ENCODE data around the gene RAB31.
A peak's percentile ranks its signal among the peaks of the same experiment; 100 is the strongest.

The RAB31 gene

DNA sequence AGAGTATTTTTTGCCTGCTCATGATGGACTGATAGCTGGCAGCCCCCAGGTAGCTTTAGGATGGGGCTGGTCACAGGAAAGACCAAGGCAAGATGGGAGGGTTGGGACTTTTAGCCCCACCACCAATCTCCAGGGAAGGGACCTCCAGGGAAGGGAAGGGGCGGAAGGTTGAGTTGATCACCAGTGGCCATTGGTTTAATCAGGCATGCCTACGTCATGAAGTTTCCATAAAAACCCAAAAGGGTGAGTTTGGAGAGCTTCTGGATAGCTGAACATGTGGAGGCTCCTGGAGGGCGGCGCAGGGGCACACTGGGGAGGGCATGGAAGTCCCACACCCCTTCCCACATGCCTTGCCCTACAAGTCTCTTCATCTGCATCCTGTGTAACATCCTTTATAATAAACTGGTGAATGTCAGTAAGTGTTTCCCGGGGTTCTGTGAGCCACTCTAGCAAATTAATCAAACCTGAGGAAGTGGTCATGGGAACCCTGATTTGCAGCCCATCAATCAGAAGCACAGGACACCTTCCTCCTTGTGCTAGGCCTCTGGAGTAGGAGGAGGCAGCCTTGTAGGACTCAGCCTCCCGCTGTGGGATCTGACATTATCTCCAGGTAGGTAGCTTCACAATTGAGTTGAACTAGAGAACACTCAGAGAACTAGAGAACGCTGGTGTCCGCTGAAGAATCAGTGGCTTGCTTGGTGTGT, 30.3 kb downstream of the RAB31 start:
- DNase-seq (ENCODE audit: low spot score), result no peak

DNA sequence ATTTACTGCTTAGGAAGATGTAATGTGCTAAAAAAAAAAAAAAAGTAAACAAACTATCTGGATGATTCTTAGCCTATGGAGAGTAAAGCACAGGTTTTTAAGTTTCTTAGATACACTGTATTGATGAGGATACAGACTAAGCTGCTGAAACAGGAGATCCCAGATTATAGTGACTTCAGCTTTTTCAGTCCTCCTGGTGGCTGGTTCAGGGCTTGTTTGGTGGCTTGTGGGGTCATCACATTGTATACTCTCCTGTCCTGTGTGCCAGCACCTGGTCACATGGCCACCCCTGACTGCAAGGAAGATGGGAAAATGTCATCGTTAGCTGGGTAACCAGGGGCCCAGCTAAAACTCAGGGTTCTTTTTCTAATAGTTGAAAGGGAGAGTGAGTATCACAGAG, 31.4 kb downstream of the RAB31 start:
- DNase-seq (ENCODE audit: low spot score), result no peak

DNA sequence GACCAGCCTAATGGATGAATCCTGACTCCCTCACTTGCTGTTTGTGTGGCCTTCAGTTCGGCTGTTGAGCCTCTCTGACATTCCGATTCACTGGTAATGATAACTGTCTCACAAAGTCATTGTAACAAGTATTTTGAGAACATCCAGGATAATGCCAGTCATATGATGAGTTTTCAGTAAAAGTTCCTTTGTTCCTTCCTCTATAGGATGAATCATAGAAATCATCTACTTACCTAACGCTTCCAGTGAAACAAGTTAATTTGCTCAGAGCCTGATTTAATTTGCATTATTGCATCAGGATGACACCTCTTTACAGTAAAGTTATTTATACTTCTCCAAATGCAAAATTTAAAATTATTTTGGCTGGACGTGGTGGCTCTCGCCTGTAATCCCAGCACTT, 32.0 kb downstream of the RAB31 start:
- DNase-seq (ENCODE audit: low spot score), result no peak

DNA sequence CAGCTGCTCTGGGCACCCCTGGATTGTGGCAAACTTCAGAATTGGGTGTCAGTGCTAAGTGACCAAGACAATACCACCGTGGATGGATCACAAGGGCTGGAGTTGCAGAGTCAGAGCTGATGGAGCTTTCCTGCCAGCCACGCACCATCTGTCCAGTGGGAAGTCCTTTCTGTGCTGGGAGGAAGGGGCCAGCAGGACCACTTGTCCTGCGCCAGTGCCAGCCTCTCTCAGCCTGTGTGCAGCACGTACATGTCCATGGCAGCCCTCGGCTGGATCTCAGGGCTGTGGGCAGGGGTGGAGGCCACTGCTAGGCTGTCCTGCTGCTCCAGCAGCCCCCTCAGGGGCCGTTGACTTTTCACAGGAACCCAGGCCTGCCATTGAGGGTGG, 33.3 kb downstream of the RAB31 start:
- no peak for DNase-seq (ENCODE audit: low spot score)

DNA sequence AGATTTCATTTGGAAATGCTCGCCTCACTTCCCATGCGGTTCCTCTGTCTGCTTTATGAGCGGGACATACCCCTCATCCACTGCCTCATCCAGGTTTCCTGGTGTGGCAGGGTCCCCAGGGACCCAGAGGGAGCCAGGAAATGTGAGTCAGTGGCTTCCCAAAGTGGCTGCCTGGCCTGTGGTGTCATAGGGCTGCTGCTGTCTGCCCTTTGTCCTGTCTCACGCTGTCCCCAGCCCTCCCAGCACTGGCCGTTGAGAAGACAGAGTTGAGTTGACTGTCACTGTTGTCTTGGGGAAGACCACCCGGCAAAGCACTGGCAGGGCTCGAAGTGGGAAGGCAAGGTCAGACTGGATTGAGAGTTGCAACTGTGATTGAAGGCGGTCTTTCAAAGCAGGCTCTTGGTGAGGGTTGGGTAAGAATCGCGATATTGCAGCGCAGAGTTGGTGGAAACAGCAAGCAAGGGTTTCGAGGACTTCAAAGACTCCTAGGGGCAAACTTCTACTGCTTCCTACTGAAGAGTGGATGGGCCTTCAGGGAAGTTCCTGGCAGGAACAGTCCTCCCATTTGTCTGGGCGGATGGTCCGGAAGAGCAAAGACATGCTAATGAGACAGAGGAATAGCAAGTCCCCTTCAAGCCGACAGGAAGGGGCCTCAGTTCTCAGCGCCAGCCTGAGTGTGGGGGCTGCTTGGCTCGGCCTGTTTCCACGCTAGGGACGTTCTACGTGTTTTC, 33.9 kb downstream of the RAB31 start:
- DNase-seq (ENCODE audit: low spot score), result peak; percentile 73

DNA sequence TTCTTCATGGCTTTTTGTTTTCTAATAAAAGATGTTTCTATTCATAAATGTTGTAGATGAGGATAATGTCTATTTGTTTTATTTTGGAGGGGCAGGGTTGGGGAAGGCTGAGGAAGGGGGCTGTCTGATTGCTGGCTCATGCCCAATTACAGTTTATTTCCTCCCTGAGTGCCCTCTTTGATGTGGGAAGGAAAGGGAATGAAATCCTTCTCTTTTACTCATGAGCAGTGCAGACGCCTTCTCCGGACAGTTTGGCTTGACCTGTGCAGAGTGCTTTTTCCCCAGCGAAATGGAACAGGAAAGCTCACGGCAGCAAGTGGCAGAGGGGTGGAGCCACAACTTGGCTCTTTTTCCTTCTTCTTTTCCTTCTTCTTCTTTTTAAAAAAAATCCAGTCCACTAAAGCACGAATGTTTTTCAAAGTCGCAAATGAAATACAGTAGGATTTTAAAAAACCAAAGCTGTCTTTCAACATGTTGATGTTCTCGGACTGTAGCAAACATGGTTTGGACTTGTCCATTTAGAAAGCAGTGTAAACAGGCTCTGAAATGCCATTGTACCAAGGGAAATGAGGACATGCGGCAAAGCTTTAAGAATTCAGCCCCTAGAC, 34.5 kb downstream of the RAB31 start:
- peak; percentile 88 for DNase-seq (ENCODE audit: low spot score)

DNA sequence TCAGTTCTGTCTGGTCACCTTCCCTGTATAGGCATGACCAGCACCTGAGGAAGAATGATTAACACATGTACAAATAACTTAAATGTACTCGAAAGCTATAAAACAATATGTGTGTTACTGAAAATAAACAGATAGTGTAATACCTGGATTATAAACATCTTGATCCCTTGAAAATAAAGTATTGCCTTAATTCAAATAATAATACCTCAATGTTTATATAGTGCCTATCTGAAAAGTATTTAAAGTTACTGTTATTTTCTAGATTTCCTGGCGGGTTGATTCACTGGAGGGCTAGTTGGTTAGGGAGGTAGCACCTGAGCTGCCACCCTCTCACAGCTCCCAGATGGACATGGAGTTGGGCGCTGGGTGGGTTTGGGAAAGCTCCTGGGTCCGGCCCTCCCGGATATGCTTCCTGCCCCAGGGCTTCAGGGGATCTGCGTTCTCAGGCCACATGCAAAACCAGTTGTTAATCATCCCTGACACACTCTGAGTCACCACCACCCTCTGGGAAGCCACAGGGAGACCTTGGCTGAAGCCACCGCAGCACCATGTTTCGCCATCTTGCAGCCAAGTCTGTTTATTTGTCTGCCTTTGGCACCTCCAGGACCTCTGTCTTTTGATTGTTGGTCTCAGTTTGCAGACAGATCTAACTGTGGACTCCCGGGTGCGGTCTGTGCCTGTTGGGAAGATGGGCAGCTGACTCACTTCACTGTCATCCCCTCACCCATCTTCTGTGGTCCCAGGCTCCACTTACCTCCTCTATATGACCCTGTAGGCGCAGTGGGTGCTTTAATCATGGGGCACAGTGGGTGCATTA, 35.3 kb downstream of the RAB31 start:
- DNase-seq (ENCODE audit: low spot score), result peak; percentile 96

DNA sequence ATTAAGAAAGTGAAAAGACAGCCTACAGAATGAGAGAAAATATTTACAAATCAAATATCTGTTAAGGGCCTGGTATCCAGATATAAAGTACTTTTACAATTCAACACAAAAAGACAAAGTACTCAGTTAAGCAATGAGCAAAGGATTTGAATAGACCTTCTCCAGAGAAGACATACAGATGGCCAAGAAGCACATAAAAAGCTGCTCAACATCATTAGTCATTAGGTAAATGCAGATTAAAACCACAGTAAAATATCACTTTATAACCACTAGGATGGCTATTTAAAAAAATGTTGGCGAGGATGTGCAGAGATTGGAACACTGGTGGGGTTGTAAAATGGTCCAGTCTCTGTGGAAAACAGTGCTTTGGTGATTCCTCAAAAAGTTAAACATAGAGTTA, 38.9 kb downstream of the RAB31 start:
- DNase-seq (ENCODE audit: low spot score), result no peak

DNA sequence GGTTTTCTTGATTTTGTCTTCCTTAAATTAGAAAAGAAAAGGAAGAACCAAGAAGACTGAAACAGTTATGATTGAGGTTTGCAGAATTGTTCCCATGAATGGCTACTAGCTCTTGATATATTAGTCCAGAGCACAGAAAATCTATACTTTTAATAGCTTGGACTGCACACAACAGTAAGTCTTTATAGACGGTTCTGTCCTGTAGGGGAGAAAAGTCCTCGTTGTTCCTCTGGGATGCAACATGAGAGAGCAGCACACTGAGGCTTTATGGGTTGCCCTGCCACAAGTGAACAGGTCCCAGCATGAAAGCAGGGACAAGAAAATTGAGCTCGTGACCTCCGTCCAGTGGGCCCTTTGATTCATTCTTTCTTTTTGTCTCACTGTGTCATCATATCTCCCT, 41.5 kb downstream of the RAB31 start:
- no peak for DNase-seq (ENCODE audit: low spot score)

DNA sequence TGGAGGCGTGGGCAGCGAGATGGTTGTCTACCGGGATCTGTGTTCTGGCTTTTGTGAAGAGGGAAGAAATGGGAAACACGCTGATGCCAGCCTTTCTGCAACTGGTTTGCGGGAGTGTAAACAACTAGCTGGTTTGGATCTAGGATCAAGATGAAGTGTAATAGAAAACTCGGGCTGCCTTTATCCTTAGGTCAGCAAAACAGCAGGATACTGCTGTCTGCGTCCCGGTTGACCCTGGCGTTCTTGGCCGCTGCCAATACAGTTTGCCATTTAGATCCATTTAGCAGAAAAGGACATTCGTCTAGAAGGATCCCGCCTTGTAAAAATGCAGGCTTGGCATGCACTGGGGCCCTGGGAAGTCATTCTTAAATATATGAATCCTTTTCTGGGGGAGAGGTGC, 42.0 kb downstream of the RAB31 start:
- no peak for DNase-seq (ENCODE audit: low spot score)

DNA sequence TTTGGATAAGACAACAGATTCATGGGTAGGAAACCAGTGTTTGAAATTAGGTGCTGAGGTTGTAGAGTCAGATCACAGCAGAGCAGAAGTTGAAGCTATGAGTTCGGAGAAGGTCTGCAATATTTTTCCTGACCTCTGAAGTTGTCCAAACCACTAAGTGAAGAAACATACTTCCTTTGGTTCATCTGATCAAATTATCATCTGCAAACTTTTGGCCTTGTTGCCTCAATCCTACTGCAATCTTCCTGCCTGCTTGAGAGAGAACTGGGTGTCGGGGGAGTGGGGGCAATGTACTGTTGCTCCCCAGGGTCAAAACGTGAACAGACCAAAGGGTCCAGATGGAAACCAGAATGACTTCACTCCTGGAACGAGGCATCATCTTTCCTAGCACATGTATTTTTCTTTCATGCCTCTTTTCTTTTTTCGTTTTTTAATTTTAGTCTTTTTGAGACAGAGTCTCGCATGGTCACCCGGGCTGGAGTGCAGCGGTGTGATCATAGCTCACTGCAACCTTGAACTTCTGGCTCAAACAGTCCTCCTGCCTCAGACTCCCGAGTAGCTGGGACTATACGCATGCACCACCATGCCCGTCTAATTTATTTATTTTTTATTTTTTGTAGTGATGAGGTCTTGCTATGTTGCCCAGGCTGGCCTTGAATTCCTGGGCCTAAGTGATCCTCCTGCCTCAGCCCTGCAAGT, 42.7 kb downstream of the RAB31 start:
- DNase-seq (ENCODE audit: low spot score), result no peak

DNA sequence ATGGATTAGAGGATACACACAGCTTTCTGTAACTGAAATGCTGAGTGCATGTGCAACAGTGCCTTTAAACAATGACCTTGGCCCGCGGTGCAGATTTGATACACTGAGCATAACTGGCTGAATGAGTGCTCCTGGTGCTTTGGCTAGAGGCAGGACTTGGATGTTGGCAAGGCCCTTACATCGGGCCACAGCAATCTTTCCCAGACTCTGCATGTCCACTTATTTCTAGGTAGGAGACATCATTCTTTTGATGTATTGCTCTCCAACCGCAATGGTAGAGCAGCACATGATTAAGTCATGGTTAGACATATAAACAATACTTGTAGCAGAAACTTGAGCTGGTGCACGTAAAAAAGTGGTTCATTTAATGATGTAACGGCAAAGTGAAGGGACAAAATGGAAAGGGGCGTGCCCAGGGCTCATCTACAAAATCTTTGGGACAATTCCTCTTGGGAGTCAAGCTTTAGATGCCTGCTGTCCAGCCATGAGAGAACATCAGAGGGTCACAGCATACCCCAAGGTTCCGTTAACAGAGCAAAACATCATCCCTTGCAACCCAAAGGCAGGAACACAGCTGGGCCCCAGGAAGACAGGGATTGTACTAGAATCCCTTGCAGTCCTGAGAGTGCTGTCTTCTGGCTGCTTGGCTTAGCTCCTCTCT, 43.4 kb downstream of the RAB31 start:
- no peak for DNase-seq (ENCODE audit: low spot score)

DNA sequence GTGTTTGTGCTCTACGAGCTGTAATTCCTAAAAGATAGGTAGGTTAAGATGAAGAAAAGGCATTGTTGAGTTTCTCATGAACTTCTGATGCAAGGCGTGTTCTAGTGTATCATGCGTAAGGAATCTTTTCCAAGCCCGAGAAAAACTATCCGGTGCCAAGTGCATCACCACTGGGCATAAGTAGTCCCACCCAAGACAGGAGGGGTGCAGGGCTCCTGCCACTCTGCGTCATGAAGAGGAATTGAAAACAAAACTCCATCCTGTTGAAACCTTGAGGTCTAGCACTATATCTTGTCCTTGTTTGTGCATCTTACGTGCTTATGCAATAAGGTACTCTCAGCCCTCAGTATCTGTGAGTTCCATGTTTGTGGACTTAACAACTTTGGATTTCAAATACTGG, 45.7 kb downstream of the RAB31 start:
- DNase-seq (ENCODE audit: low spot score), result no peak

DNA sequence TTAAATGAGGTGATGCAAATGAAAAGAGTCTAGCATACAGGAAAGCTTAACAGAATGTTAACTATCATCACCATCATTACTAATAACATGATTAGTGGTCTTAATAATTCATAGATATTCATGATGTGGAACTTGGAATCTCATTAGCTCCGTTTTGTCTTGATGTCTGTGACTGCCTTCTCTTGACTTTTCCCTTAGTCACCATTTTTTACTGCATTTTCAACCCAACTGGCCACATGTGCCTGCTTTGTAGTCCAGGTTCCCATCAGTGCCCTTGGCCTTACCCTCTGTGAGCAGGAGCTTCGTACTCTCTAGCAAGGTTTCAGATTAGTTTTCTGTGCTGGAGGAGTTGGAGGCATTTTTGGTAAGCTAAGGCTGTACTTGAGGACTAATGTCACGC, 47.0 kb downstream of the RAB31 start:
- DNase-seq (ENCODE audit: low spot score), result no peak

DNA sequence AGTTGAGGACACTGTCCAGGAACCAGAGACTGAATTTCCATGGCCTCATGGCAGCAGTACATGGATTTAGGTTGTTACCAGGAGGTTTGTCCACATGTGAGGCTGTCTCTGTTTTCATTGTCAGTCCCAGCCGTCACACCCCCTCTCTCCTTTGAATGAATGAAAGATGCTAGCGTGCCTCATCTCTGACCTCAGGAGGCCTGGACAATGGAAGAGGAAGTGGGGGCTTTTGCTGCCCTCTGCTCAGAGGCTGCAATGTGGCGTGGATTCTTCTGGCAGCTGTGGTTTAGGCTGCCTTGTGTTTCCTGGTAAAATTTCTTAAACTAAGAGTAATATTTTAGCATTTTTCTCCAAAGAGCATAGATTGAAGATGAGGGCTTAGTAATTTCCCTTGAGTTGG, 47.5 kb downstream of the RAB31 start:
- DNase-seq (ENCODE audit: low spot score), result no peak

DNA sequence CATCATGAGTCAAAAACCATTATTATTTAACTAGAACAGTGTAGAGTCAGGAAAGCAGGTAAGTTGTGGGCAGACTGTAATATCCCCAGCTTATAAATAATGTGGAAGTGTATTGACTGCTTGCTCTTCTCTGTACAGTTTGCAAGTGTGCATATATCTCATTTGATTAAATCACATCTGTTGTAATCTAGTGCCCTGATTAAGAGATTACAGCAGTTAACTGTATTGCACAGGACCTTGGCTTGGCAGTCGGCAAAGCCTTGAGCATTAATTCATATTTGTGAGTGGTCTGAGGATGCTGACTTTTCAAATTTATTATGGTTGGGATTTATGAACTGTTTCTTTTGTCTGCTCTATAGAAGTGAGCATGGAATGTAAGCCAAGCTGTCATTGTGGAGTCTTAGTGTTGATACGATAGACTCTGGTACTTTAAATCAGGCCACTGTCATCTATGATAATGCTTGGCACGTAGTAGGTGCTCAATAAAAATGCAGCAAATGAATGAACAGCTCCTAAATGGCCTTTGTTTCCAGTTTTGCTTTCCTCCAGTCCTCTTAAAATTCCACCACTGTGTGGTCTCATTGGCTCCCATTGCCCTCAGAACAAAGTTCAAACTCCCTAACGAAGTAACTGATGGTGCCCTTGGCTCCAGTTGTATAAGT, 48.3 kb downstream of the RAB31 start:
- DNase-seq (ENCODE audit: low spot score), result no peak

DNA sequence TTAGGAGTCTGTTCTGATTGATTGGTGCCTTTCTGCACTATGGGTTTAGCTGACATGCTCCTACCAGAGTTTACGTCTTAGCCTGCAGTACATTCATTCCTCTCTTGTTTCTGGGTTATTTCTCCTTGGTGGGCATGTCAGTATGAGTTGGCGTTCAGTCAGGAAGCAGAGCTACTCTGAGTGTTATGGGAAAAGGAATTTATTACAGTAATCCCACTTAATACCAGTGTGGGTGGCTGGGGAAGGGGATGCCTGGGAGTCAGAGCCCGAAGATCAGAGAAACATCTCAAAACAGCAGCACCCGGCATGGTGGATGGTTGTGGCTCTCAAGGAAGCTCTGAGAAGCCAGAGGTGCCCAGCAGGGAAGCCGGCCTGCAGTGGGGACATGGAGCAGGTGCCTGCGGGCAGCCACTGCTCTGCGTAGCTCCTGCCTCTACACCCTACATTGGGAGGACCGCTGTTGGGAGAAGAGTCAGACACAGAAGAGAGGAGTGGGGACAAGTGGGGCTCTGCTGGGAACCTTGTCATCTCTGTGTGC, 48.9 kb downstream of the RAB31 start:
- no peak for DNase-seq (ENCODE audit: low spot score)

DNA sequence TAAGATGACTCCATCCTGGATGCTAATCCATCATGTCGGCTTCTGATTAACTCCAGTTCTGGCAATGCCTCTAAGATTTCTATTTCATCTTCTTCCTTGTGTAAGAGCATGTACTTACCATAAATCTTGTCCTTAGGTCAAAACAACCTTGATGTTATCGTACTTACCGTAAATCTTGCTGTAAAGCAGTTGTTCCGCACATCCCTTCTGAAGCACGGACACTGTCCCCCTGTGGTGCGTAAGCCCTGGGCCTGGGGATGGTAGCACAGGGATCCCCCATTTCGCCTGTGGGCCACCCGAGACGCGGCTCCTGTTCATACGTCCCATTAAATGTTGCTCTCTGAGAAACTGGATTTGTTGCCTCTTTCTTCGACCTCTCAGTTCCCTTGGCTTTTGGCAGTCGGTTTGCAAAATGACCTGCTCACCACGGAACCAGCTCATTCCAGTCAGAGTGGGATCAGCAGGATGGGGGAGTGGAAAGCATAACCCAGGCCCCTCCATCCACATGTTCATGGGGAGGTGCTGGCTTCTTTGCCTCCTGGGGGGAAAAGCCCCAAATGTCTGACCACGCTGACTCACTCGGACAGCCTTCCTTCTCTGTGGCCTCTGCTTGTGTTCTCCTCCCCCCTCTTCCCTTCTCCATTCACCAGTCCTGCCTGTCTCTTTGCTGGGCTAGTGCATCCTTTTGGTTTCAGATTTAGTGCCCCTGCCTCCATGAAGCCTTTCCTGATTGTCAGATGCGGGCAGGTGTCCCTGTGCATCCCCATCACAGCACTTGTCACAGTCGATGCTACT, 49.9 kb downstream of the RAB31 start:
- DNase-seq (ENCODE audit: low spot score), result no peak

DNA sequence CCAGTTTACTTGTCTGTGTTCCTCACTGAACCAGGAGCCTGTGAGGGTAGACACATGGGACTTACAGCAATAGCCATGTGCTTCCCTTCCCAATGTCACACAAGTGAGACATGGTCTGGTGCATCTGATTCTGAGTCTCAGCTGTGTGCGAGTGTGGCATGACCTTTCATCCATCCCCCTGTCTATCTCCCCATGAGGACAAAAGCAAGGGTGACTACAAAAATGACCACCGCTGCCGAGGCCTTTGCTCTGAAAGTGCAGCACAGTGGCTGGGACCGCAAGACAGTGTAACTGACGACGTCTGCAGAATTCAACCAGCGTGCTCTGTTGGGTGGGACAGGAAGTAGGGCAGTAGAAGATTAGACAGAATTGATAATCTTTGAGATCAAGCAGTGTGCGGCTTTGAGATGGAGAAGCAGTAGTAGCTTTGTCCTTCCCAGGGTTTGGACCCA, 50.5 kb downstream of the RAB31 start:
- DNase-seq (ENCODE audit: low spot score), result no peak

DNA sequence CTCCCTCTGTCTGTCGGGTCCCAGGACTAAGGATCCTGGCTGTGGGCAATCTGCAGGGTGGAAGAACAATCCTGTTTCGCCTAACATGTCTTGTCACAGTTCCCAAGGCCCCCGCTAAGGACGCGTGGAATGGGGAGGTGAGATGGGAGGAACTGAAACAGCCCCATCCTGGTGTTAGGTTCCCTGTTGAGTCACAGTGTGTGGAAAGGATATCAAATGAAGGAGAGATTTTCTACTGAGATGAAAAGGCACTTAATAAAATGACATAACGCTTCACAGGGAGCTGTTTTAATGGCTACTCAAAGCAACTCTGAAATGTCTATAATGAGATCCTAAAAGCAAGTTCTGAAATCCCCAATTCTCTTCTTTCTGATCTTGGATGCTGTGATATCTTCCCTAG, 52.5 kb downstream of the RAB31 start:
- DNase-seq (ENCODE audit: low spot score), result no peak

All from SW480 (cell line).